HepG2 (cell line): ENCODE results near the gene PLK3. TPM values are rescaled to one million over a fixed set of nuclear protein-coding genes. Genes with fewer than 3 reads are reported as not detected.

Source experiments
- CREM ChIP-seq, 2 experiments: sonication (generic) in 1 of 2; formaldehyde crosslinking in 1 of 2; IDR thresholded peaks; 2 replicates each; pipeline versions ENCODE4 v1.4.0 to v1.6.1; 2016 to 2020; ENCODE audit warnings: antibody characterized with exemption in 1 of 2, mild to moderate bottlenecking in 1 of 2, missing genetic modification reagents in 1 of 2
- FOXJ3 ChIP-seq: sonication (generic); formaldehyde crosslinking; IDR thresholded peaks from 2 replicates; pipeline ENCODE4 v1.4.0; 2020; ENCODE audit warnings: missing genetic modification reagents, mild to moderate bottlenecking, borderline replicate concordance
- HNRNPUL1 ChIP-seq: fragments of 200-400 bp; formaldehyde crosslinking; IDR thresholded peaks from 2 replicates; pipeline ENCODE4 v1.6.1; 2017; ENCODE audit warnings: low read depth, mild to moderate bottlenecking, low read length, moderate library complexity
- IRF1 ChIP-seq: sonication (generic); formaldehyde crosslinking; IDR thresholded peaks from 2 replicates; pipeline ENCODE4 v1.4.0; 2020; ENCODE audit warnings: low read depth, mild to moderate bottlenecking, missing genetic modification reagents
- ISX ChIP-seq: sonication (generic); formaldehyde crosslinking; conservative IDR thresholded peaks from 2 replicates; pipeline ENCODE4 v1.5.0; 2020; ENCODE audit warnings: missing genetic modification reagents
- NR2F6 ChIP-seq, 2 experiments: IDR thresholded peaks; 2 replicates each; pipeline ENCODE4 v1.6.1; 2016; ENCODE audit warnings: antibody characterized with exemption in 1 of 2, mild to moderate bottlenecking in 1 of 2
- PHF21A ChIP-seq: sonication (generic); formaldehyde crosslinking; IDR thresholded peaks from 2 replicates; pipeline ENCODE4 v1.5.0; 2020; ENCODE audit warnings: mild to moderate bottlenecking, missing genetic modification reagents
- RERE ChIP-seq: IDR thresholded peaks from 2 replicates; pipeline ENCODE4 v1.6.1; 2016; ENCODE audit warnings: low read depth, missing genetic modification reagents, missing compliant biosample characterization
- SPEN ChIP-seq: sonication (generic); formaldehyde crosslinking; IDR thresholded peaks from 2 replicates; pipeline ENCODE4 v1.5.1; 2020; ENCODE audit warnings: low read depth, mild to moderate bottlenecking, missing genetic modification reagents
- TFE3 ChIP-seq: IDR thresholded peaks from 2 replicates; pipeline ENCODE4 v1.6.1; 2016
- THAP11 ChIP-seq: IDR thresholded peaks from 2 replicates; pipeline ENCODE4 v1.6.1; 2016; ENCODE audit warnings: missing biosample characterization, missing genetic modification reagents
- WIZ ChIP-seq: sonication (generic); formaldehyde crosslinking; IDR thresholded peaks from 2 replicates; pipeline ENCODE4 v1.5.1; 2020; ENCODE audit warnings: mild to moderate bottlenecking, missing genetic modification reagents
- ZBTB10 ChIP-seq: sonication (generic); formaldehyde crosslinking; IDR thresholded peaks from 2 replicates; pipeline ENCODE4 v1.4.0; 2020; ENCODE audit warnings: missing genetic modification reagents, borderline replicate concordance
- ZBTB34 ChIP-seq: sonication (generic); formaldehyde crosslinking; IDR thresholded peaks from 2 replicates; pipeline ENCODE4 v1.8.0; 2022; ENCODE audit warnings: mild to moderate bottlenecking, missing genetic modification reagents
- ZNF274 ChIP-seq: sonication (generic); formaldehyde crosslinking; IDR thresholded peaks from 2 replicates; pipeline ENCODE4 v1.5.1; 2020; ENCODE audit warnings: mild to moderate bottlenecking, missing genetic modification reagents
- ZNF781 ChIP-seq: sonication (generic); formaldehyde crosslinking; IDR thresholded peaks from 2 replicates; pipeline ENCODE4 v1.5.1; 2020; ENCODE audit warnings: borderline replicate concordance, mild to moderate bottlenecking, missing genetic modification reagents; ENCODE audit errors: not compliant biosample characterization
- polyA plus RNA-seq, 8 experiments: library from polyadenylated mRNA; depleted of rRNA in 3 of 8; stranded (reverse) in 7 of 8; unstranded in 1 of 8; fragments of >200 nt; fragmentation: Illumina TruSeq in 4 of 8; extraction: Trizol in 4 of 8; gene quantifications; 2 replicates each; pipeline versions ENCODE4 v1.2.1 to v1.2.3, GENCODE V29; 2011 to 2016; ENCODE audit warnings: low read depth in 4 of 8, missing spikeins in 1 of 8, mixed read lengths in 1 of 8; ENCODE audit not compliant: insufficient read depth in 1 of 8
- total RNA-seq, 5 experiments: library from RNA; depleted of rRNA; stranded (reverse); fragments of >200 nt; fragmentation: Illumina TruSeq; extraction: Trizol; gene quantifications; 2 replicates each; pipeline ENCODE4 v1.2.3, GENCODE V29; 2016; ENCODE audit warnings: low read depth in 1 of 5

Gene PLK3
- total and polyA plus RNA-seq, 2 of the 13 experiments (the other 11 are each of a cell fraction or from before 2014, with no cell fraction given): 9.8 to 16.9 TPM

GRCh38 chr1:44807364-44808062, 7.3 kb downstream of the PLK3 start (continued):
- peak; percentile 83 for TF ChIP-seq TFE3 (CRISPR knock-in tag)
- no peak for TF ChIP-seq ZNF781 (CRISPR knock-in tag)
- TF ChIP-seq ZBTB34: peak; percentile 89
- TF ChIP-seq ISX: no peak
- TF ChIP-seq ZNF274 (CRISPR knock-in tag): peak; percentile 90
- no peak; the same call in 1 of the 2 replicates for TF ChIP-seq IRF1
- TF ChIP-seq RERE: peak; percentile 44; the same call in 1 of the 2 replicates
- TF ChIP-seq THAP11 (CRISPR knock-in tag): peak; percentile 60; the same call in 1 of the 2 replicates
- peak; percentile 79 for TF ChIP-seq NR2F6 (IDR thresholded peaks at IDR 0.05)
- peak; percentile 78 for TF ChIP-seq NR2F6 (CRISPR knock-in tag; IDR thresholded peaks at IDR 0.05)
- TF ChIP-seq ZBTB10 (CRISPR knock-in tag): no peak; the same call in 1 of the 2 replicates
- TF ChIP-seq WIZ (CRISPR knock-in tag): peak; percentile 32; the same call in 1 of the 2 replicates
- peak; percentile 76 for TF ChIP-seq CREM (IDR thresholded peaks at IDR 0.05)
- no peak for TF ChIP-seq CREM (CRISPR knock-in tag; IDR thresholded peaks at IDR 0.05)
- TF ChIP-seq SPEN (CRISPR knock-in tag): peak; percentile 48; the same call in 1 of the 2 replicates
- TF ChIP-seq PHF21A (CRISPR knock-in tag): peak; percentile 88
- TF ChIP-seq FOXJ3 (CRISPR knock-in tag): peak; percentile 100
- no peak for TF ChIP-seq HNRNPUL1
